Measurements from ENCODE around the gene NFIX.

Gene NFIX

GRCh38 chr19:12990853-12991252 is 4.4 kb upstream of the NFIX start:
- FAIRE-seq, result no peak

- no peak for FAIRE-seq
Measured at GRCh38 chr19:12991296-12991695, 4.0 kb upstream of the NFIX start.

GRCh38 chr19:12992729-12993128 is 2.5 kb upstream of the NFIX start:
- FAIRE-seq, result no peak

- FAIRE-seq, result no peak
Measured at GRCh38 chr19:12993562-12993961, 1.7 kb upstream of the NFIX start.

GRCh38 chr19:12995596-12996405 is 526 bp downstream of the NFIX start:
- FAIRE-seq, result no peak

DNA sequence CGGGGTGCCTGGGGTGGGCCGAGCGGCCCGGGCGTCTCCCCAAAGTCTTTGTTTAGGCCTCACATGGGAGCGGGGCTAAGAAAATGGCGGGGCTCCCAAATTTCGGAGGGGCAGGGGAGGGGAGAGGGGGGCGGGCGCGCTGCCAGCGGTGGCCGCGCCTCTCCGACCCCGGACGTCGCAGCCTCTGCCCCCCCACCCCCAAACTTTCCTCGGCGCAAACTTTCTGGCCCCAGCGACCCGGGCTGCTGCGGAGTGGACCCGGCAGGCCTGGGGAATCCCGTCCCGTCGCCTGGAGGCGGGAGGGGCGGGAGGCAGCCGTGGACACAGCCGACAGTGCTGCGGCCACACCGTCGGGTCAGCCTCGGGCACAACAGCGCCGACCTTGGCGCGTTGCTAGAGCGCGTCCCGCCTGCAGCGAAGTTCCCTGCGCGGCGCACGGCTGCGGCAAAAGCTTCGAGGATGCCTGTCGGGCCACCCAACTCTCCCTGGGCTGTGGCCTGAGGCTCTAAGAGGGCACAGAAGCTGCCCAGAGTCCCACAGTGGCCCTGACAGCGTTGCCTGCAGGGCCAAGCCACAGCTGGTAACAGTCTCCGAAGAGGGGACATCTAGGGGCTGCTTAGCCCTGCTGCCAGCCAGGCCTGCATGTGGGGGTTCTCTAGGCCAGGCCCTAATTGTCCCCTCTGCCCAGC is 1.3 kb downstream of the NFIX start:
- no peak for FAIRE-seq

DNA sequence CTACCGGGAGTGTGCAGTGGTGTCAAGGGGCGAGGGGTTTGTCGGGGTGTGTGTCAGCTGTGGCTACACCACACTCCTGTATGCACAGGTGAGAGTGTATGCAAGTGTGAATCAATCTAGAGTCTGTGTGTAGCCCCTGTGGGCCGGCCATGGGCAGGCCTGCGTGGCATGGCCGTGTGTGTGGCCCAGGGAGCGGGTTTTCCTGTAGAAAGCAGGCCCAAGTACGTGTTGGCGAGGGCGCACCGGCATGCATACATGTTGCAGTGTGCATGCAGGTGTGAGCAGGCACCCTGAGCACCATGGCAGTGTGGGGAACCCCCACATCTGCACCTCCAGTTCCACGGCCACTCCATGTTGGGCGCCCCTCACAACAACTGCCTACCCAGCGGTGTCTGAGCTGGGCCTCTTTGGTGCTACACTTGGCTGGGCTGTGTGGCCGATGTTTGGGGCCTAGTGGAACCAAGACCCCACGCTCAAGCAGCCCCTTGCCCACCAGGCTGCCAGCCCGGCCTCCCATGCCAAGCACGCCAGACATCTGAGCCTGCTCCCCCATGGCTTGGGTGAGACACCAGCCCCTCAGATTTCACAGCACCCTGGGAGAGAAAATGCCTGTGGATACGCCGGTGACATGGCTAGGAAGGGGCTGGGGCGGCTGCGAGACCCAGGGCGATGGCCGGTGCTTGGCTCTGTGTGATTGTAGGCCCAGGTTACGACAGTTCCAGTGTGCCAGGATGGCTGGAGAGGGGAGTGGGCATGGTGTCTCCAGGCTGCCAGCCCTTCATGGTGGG is 2.1 kb downstream of the NFIX start:
- FAIRE-seq, result no peak

- no peak for FAIRE-seq
Measured at GRCh38 chr19:12997967-12998940, 3.0 kb downstream of the NFIX start.

DNA sequence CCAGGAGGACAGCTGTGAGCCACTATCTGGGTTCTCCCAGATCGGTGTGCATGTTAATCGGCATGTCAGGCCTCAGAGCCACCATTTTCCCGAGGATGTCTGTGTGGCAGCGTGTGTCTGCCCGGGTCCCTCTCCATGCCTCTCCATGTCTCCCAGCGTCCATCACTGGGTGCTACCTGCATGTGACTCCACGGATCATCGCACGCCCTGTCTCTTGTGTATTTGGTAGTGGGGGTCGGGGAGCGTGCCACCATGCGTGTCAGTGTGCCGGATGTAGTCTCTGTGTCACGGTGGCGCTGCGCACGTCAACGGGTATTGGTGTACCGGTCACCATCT is 5.9 kb downstream of the NFIX start:
- FAIRE-seq, result no peak

DNA sequence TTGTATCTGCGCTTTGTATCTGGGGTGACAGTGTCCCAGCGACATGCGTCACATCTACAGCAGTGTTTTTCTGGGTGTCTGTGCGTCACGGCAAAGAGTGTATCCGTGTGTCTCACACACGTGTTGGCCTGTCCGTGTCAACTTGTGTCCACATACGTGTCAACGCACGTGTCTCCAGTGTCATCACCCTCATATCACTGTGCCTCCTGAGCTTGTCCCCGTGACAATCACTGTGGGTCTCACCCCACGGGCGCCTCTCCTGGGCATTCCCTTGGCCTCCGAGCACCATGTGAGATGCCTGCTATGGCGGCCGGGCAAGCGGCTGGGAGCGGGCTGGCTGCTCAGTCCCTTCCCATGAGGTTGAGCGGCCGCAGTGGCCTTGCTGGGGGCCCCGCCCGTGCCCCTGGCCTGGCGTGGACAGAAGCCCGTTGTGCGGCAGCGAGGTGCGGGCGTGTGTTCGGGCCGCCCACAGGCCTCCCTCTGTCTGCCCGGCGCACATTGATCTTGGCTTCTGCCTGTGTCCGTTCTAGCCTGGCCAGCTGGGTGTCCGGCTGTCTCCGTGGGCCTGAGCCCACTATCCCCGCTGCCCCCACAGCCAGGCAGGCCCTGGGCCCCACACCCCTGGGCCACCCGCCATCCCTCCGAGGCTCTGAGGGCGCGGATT is 6.4 kb downstream of the NFIX start:
- no peak for FAIRE-seq

DNA sequence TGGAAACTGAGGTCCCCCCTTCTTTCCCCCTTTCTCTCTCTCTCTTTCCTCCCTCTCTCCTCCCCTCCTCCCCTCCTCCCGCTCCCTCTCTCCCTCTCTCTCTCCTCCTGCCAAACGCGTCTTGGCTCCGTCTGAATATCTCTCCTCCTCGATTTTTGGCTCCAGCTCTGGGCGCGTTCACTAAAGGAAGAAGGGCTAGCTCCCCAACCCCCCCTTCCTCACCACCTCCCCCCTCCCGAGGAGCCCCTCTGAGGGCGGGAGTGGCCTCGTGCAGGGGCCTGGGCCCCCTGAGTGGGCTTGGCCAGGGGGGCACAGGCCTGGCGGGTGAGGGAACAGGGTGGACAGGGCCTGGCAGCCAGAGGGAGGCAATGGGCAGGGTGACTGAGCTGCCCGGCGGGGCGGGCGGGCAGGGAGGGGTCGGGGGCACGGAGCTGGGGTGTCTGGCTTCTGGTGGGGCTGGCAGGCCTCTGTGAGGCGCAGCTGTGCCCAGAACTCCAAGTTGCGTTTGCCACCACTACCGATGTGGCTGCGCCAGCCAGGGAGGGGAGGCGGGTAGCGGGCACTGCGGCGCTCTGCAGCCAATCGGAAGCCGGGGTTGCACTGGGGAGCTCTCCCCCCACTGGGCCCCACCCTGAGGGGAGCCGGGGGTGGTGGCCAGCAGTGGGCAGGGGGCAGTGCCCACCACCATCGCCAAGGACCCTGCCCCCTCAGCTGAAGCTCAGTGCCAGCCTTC is 7.1 kb downstream of the NFIX start:
- no peak for FAIRE-seq

GRCh38 chr19:13003081-13003480 is 7.8 kb downstream of the NFIX start:
- no peak for FAIRE-seq

DNA sequence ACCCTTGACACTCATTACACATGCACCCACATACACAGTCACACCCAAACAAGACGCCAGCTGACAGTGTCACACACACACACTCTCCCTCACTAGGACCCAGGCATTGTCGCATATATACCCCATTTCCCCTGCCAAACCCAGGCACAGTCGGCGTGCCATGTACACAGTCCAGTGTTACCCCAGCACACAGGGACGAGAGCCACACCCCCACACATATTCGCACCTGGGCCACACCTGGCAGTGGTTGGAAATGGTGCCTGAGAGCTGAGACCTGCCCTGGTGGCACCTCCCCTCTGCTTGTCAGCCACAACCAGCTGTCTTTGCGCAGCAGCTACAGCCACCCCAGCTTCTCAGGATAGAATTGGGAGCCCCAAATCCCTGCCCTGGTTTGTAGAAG is 9.0 kb downstream of the NFIX start:
- FAIRE-seq, result no peak

DNA sequence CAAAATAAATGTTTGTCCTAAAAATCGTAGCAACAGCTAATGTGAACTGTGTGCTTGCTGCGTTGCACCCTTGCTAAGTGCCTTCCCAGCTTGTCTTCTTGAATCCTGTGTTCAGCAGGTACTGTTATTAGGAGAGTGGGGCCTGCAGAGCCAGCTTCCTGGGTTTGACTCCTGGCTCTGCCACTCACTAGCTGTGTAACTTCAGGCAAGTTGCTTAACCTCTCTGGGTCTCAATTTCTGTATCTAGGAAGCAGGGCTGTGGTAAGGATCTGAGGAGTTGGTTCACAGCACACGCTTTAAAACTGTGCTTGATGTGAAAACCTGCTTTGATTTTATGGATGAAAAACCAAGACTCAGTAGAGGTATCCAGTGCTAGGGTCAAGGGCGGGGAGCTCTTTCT is 10.0 kb downstream of the NFIX start:
- FAIRE-seq, result no peak

GRCh38 chr19:13005861-13006370 is 10.6 kb downstream of the NFIX start:
- FAIRE-seq, result no peak

- no peak for FAIRE-seq
Measured at GRCh38 chr19:13006431-13007281, 11.4 kb downstream of the NFIX start.

GRCh38 chr19:13007292-13008045 is 12.2 kb downstream of the NFIX start:
- FAIRE-seq, result no peak

GRCh38 chr19:13008926-13009787 is 13.9 kb downstream of the NFIX start:
- FAIRE-seq, result no peak
